IMR-90 (cell line): ENCODE measurements around the gene TRMT1. TPM values are rescaled to one million over a fixed set of nuclear protein-coding genes. Genes with fewer than 3 reads are reported as not detected.

Experiments
- ATAC-seq: fragments of 200-7000 bp; cut with Tn5 transposase; 2 replicates; pipeline ENCODE4 v1.9.1; 2020; ENCODE audit warnings: low read depth, mild to moderate bottlenecking, moderate library complexity
- BruUV-seq: library from RNA; stranded (reverse); fragments of 400-500 nt; replicated peaks from 2 replicates; lab custom pipeline; 2021; lab: Mats Ljungman, UMichigan
- CTCF ChIA-PET: fragments of 300-600 bp; formaldehyde crosslinking; extraction: SDS; loops from one replicate; lab custom pipeline; 2021; ENCODE audit warnings: antibody characterized with exemption; lab: Yijun Ruan, JAX
- POLR2A ChIA-PET: fragments of 300-600 bp; sonication (Branson Sonifier 250); formaldehyde crosslinking; loops from one replicate; lab custom pipeline; 2022; ENCODE audit warnings: antibody characterized with exemption; ENCODE audit not compliant: unreplicated experiment; lab: Charles Lee
- DNase-seq: peaks from one replicate; pipeline ENCODE4 v3.0.0; 2013
- H2AFZ ChIP-seq: replicated peaks from 2 replicates; pipeline ENCODE3; 2013; ENCODE audit warnings: low read length, mild to moderate bottlenecking; ENCODE audit not compliant: poor library complexity
- H2AK5ac ChIP-seq: 2 replicates; pipeline ENCODE4 v1.6.1; 2013; ENCODE audit warnings: low read depth, low read length, inconsistent platforms
- H2AK9ac ChIP-seq: replicated peaks from 2 replicates; pipeline ENCODE3; 2013; ENCODE audit warnings: mild to moderate bottlenecking, low read depth, low read length, moderate library complexity; ENCODE audit not compliant: poor library complexity
- H2BK120ac ChIP-seq: 2 replicates; pipeline ENCODE4 v1.6.1; 2013; ENCODE audit warnings: low read depth, low read length, inconsistent platforms
- H2BK15ac ChIP-seq: 3 replicates; pipeline ENCODE4 v1.6.1; 2013; ENCODE audit warnings: low read depth, low read length, inconsistent platforms
- H2BK20ac ChIP-seq: 2 replicates; pipeline ENCODE4 v1.6.1; 2013; ENCODE audit warnings: low read depth, mild to moderate bottlenecking, inconsistent platforms, low read length, moderate library complexity
- H2BK5ac ChIP-seq: 2 replicates; pipeline ENCODE4 v1.6.1; 2013; ENCODE audit warnings: mild to moderate bottlenecking, low read depth, low read length, inconsistent platforms; ENCODE audit not compliant: poor library complexity, severe bottlenecking
- H3K14ac ChIP-seq: replicated peaks from 2 replicates; pipeline ENCODE4 v1.6.1; 2013; ENCODE audit warnings: low read depth, low read length, inconsistent platforms
- H3K18ac ChIP-seq: 2 replicates; pipeline ENCODE4 v1.6.1; 2013; ENCODE audit warnings: low read depth, low read length, control low read depth
- H3K23ac ChIP-seq: 2 replicates; pipeline ENCODE4 v1.6.1; 2013; ENCODE audit warnings: low read depth, low read length, inconsistent platforms
- H3K27ac ChIP-seq: 2 replicates; pipeline ENCODE4 v1.5.1; 2013; ENCODE audit warnings: mild to moderate bottlenecking, control low read depth, low read length; ENCODE audit not compliant: insufficient read depth
- H3K27me3 ChIP-seq: 2 replicates; pipeline ENCODE4 v1.6.1; 2013; ENCODE audit warnings: low read length; ENCODE audit not compliant: control insufficient read depth, insufficient read depth
- H3K36me3 ChIP-seq: 2 replicates; pipeline ENCODE4 v1.6.1; 2013; ENCODE audit warnings: low read length, mixed read lengths; ENCODE audit not compliant: control insufficient read depth, insufficient read depth
- H3K4ac ChIP-seq: 2 replicates; pipeline ENCODE4 v1.6.1; 2013; ENCODE audit warnings: low read depth, low read length, inconsistent platforms
- H3K4me1 ChIP-seq: 2 replicates; pipeline ENCODE4 v1.6.1; 2013; ENCODE audit warnings: low read length, mixed read lengths; ENCODE audit not compliant: control insufficient read depth, insufficient read depth
- H3K4me2 ChIP-seq: 2 replicates; pipeline ENCODE4 v1.6.1; 2013; ENCODE audit warnings: low read depth, mild to moderate bottlenecking, control low read depth, low read length, moderate library complexity
- H3K4me3 ChIP-seq: 2 replicates; pipeline ENCODE4 v1.5.1; 2013; ENCODE audit warnings: low read depth, mild to moderate bottlenecking, control low read depth, low read length, moderate library complexity; ENCODE audit not compliant: insufficient read depth
- H3K56ac ChIP-seq: 2 replicates; pipeline ENCODE4 v1.6.1; 2013; ENCODE audit warnings: low read length, inconsistent platforms; ENCODE audit not compliant: insufficient read depth; ENCODE audit errors: extremely low read depth
- H3K79me1 ChIP-seq, 2 experiments: 2 replicates each; pipeline ENCODE4 v1.6.1; 2013; ENCODE audit warnings: low read length in 2 of 2, inconsistent platforms in 1 of 2, low read depth in 1 of 2
- H3K9ac ChIP-seq: 2 replicates; pipeline ENCODE4 v1.6.1; 2013; ENCODE audit warnings: low read depth, low read length, control low read depth
- H3K9me1 ChIP-seq: 2 replicates; pipeline ENCODE4 v1.6.1; 2013; ENCODE audit warnings: low read length, inconsistent platforms; ENCODE audit not compliant: insufficient read depth
- H3K9me3 ChIP-seq: 2 replicates; pipeline ENCODE4 v1.6.1; 2013; ENCODE audit warnings: low read length; ENCODE audit not compliant: control insufficient read depth, insufficient read depth
- H4K20me1 ChIP-seq: 2 replicates; pipeline ENCODE4 v1.6.1; 2013; ENCODE audit warnings: low read length, inconsistent platforms; ENCODE audit not compliant: insufficient read depth
- H4K5ac ChIP-seq: 2 replicates; pipeline ENCODE4 v1.6.1; 2013; ENCODE audit warnings: mild to moderate bottlenecking, low read depth, low read length, control low read depth
- H4K8ac ChIP-seq, 2 experiments: 2 replicates each; pipeline ENCODE4 v1.6.1; 2013; ENCODE audit warnings: low read depth in 2 of 2, low read length in 2 of 2, control low read depth in 1 of 2, inconsistent platforms in 1 of 2
- H4K91ac ChIP-seq: 2 replicates; pipeline ENCODE4 v1.6.1; 2013; ENCODE audit warnings: low read depth, low read length, inconsistent platforms; ENCODE audit not compliant: insufficient read depth
- BHLHE40 ChIP-seq: fragments of 150-350 bp; IDR thresholded peaks from 2 replicates; pipeline ENCODE4 v1.6.1; 2016; ENCODE audit warnings: mild to moderate bottlenecking, low read depth, low read length
- CEBPB ChIP-seq: IDR thresholded peaks from 2 replicates; pipeline ENCODE4 v1.6.1; 2012; ENCODE audit warnings: low read depth, low read length, improper control_type of control experiment
- CHD1 ChIP-seq: IDR thresholded peaks from 2 replicates; pipeline ENCODE4 v1.6.1; 2012; ENCODE audit warnings: low read depth, low read length, improper control_type of control experiment
- FOS ChIP-seq: fragments of 150-350 bp; IDR thresholded peaks from 2 replicates; pipeline ENCODE4 v1.6.1; 2016; ENCODE audit warnings: low read depth, low read length
- MAFK ChIP-seq: IDR thresholded peaks from 2 replicates; pipeline ENCODE4 v1.6.1; 2012; ENCODE audit warnings: low read depth, low read length, improper control_type of control experiment
- MAZ ChIP-seq: IDR thresholded peaks from 2 replicates; pipeline ENCODE4 v1.6.1; 2012; ENCODE audit warnings: low read depth, mild to moderate bottlenecking, low read length, improper control_type of control experiment, moderate library complexity, borderline replicate concordance
- NFE2L2 ChIP-seq: fragments of 150-350 bp; IDR thresholded peaks from 2 replicates; pipeline ENCODE4 v1.6.1; 2016; ENCODE audit warnings: low read depth, mild to moderate bottlenecking, low read length
- POLR2A ChIP-seq: IDR thresholded peaks from 2 replicates; pipeline ENCODE4 v1.6.1; 2012; ENCODE audit warnings: mild to moderate bottlenecking, low read depth, low read length
- RAD21 ChIP-seq: IDR thresholded peaks from 2 replicates; pipeline ENCODE4 v1.6.1; 2012; ENCODE audit warnings: low read length, improper control_type of control experiment
- RCOR1 ChIP-seq: IDR thresholded peaks from 2 replicates; pipeline ENCODE4 v1.6.1; 2012; ENCODE audit warnings: mild to moderate bottlenecking, low read length, improper control_type of control experiment; ENCODE audit not compliant: insufficient replicate concordance
- RFX5 ChIP-seq: IDR thresholded peaks from 2 replicates; pipeline ENCODE4 v1.8.0; 2012; ENCODE audit warnings: low read depth, mild to moderate bottlenecking, low read length, moderate library complexity
- SMC3 ChIP-seq: fragments of 150-350 bp; IDR thresholded peaks from 2 replicates; pipeline ENCODE4 v1.6.1; 2016; ENCODE audit warnings: low read depth, mild to moderate bottlenecking, antibody characterized with exemption, low read length, moderate library complexity
- WGBS, 2 experiments: methylation state at CpG; one replicate each; pipeline versions ENCODE4 v1.1.5 to v1.1.7; 2013; ENCODE audit warnings: missing lambda C conversion rate in 2 of 2; ENCODE audit not compliant: insufficient read length in 1 of 2; ENCODE audit errors: extremely low coverage in 2 of 2; 5-methylcytosine and 5-hydroxymethylcytosine counted together
- dilution Hi-C: fragments of 300-500 bp; cut with HindIII; formaldehyde crosslinking; loops from one replicate; pipeline ENCODE4 v1.14.3; 2018; ENCODE audit warnings: low sequenced_read_pairs; ENCODE audit not compliant: unreplicated experiment
- in situ Hi-C: fragments of 300-500 bp; cut with MboI; formaldehyde crosslinking; loops from 3 replicates; pipeline ENCODE4 v1.14.3; 2019; ENCODE audit warnings: low sequenced_read_pairs, inconsistent platforms, mixed read lengths
- intact Hi-C: fragments of 100-400 bp; cut with micrococcal nuclease; formaldehyde crosslinking; loops from 2 replicates; pipeline ENCODE4 v1.10.0; 2022
- polyA plus RNA-seq, 3 experiments: library from polyadenylated mRNA; depleted of rRNA; stranded (reverse); fragments of >200 nt; gene quantifications; 2 replicates each; pipeline ENCODE4 v1.2.3, GENCODE V29; 2012; ENCODE audit warnings: low replicate concordance in 1 of 3
- total RNA-seq: library from RNA; depleted of rRNA; stranded (reverse); fragments of >200 nt; gene quantifications from 2 replicates; pipeline ENCODE4 v1.2.3, GENCODE V29; 2012
- TF ChIP-seq, protein P1 (sequence below): conservative IDR thresholded peaks from 2 replicates; pipeline ENCODE4 v1.5.1; 2012; ENCODE audit warnings: mild to moderate bottlenecking, low read depth, low read length, improper control_type of control experiment
- TF ChIP-seq, protein P2 (sequence below): fragments of 150-350 bp; IDR thresholded peaks from 2 replicates; pipeline ENCODE4 v1.6.1; 2016; ENCODE audit warnings: low read depth, mild to moderate bottlenecking, low read length, moderate library complexity, borderline replicate concordance
- TF ChIP-seq, protein P3 (sequence below): fragments of 150-350 bp; IDR thresholded peaks from 2 replicates; pipeline ENCODE4 v1.6.1; 2017; ENCODE audit warnings: mild to moderate bottlenecking, antibody characterized with exemption, low read length, low read depth

Gene TRMT1
- total and polyA plus RNA-seq, 2 of the 4 experiments (the other 2 are of a cell fraction), result 28.3 to 56.0 TPM

- H3K4me1 ChIP-seq, result peaks cover 22% of the 10 kb centered on the region
- H4K20me1 ChIP-seq, result peaks cover 24% of the 10 kb centered on the region; the same call in 1 of the 2 replicates
- no peak for ATAC-seq
- H3K4me3 ChIP-seq, result no peak overlapping the region
- ChIA-PET POLR2A (interaction anchor here (0.7 kb wide), 1 partner anchor 15 kb away, joined by 3 read pairs; no protein-coding TSS in a partner anchor), CTCF (interaction anchor here (1.3 to 1.4 kb wide), 2 partner anchors 31 to 86 kb away, joined by 3 to 4 read pairs; no protein-coding TSS in a partner anchor)
- no peak overlapping the region for H3K4me2 ChIP-seq
- intact Hi-C loops, result loop anchor here (5.0 kb wide), 1 partner anchor 66 kb away; the partner anchor contains the start of gene NFIX
- no peak overlapping the region for H3K18ac ChIP-seq
- no peak overlapping the region for H3K4ac ChIP-seq
- no peak overlapping the region for H3K14ac ChIP-seq
- no peak overlapping the region for H2BK15ac ChIP-seq
- H3K79me1 ChIP-seq, result peaks cover 49 to 86% of the 10 kb centered on the region in 2 experiments
- no peak overlapping the region for H4K91ac ChIP-seq
- no peak overlapping the region for H2AK9ac ChIP-seq
- H2BK120ac ChIP-seq, result no peak overlapping the region
- H3K27me3 ChIP-seq, result no peaks in the 10 kb centered on the region
- dilution Hi-C loops, result no loop called here
- WGBS, 2 experiments, result no CpG with 5 or more reads among the region's 5 CpGs
- H3K56ac ChIP-seq, result no peak overlapping the region
- BruUV-seq, result no TSS peak
- H2BK5ac ChIP-seq, result no peak overlapping the region
- no peak overlapping the region for H4K8ac ChIP-seq
- 0 out of 2 replicates have a peak, but pooled peaks cover 5% of the 10 kb centered on the region for H3K9me1 ChIP-seq
- no peak overlapping the region for H3K27ac ChIP-seq
- H3K36me3 ChIP-seq, result peaks cover 12% of the 10 kb centered on the region
- no peak overlapping the region for H2AFZ ChIP-seq
- no peak overlapping the region for H3K9ac ChIP-seq
- H2AK5ac ChIP-seq, result no peak overlapping the region
- H4K5ac ChIP-seq, result no peak overlapping the region
- H2BK20ac ChIP-seq, result no peak overlapping the region
- in situ Hi-C loops, result no loop called here
- H3K9me3 ChIP-seq, result no peaks in the 10 kb centered on the region
- no peak for DNase-seq
- no peak overlapping the region for H3K23ac ChIP-seq
- TF ChIP-seq MAFK, result no peak
- TF ChIP-seq CHD1, result no peak
- no peak for TF ChIP-seq NFE2L2
- no peak for TF ChIP-seq SMC3
- TF ChIP-seq MAZ, result no peak
- no peak for TF ChIP-seq CEBPB
- no peak for TF ChIP-seq BHLHE40
- no peak for TF ChIP-seq RAD21
- TF ChIP-seq, protein P1, sequence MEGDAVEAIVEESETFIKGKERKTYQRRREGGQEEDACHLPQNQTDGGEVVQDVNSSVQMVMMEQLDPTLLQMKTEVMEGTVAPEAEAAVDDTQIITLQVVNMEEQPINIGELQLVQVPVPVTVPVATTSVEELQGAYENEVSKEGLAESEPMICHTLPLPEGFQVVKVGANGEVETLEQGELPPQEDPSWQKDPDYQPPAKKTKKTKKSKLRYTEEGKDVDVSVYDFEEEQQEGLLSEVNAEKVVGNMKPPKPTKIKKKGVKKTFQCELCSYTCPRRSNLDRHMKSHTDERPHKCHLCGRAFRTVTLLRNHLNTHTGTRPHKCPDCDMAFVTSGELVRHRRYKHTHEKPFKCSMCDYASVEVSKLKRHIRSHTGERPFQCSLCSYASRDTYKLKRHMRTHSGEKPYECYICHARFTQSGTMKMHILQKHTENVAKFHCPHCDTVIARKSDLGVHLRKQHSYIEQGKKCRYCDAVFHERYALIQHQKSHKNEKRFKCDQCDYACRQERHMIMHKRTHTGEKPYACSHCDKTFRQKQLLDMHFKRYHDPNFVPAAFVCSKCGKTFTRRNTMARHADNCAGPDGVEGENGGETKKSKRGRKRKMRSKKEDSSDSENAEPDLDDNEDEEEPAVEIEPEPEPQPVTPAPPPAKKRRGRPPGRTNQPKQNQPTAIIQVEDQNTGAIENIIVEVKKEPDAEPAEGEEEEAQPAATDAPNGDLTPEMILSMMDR, result no peak
- TF ChIP-seq FOS, result no peak
- TF ChIP-seq, protein P2, sequence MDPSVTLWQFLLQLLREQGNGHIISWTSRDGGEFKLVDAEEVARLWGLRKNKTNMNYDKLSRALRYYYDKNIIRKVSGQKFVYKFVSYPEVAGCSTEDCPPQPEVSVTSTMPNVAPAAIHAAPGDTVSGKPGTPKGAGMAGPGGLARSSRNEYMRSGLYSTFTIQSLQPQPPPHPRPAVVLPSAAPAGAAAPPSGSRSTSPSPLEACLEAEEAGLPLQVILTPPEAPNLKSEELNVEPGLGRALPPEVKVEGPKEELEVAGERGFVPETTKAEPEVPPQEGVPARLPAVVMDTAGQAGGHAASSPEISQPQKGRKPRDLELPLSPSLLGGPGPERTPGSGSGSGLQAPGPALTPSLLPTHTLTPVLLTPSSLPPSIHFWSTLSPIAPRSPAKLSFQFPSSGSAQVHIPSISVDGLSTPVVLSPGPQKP, result no peak
- TF ChIP-seq RFX5, result no peak
- TF ChIP-seq, protein P3, sequence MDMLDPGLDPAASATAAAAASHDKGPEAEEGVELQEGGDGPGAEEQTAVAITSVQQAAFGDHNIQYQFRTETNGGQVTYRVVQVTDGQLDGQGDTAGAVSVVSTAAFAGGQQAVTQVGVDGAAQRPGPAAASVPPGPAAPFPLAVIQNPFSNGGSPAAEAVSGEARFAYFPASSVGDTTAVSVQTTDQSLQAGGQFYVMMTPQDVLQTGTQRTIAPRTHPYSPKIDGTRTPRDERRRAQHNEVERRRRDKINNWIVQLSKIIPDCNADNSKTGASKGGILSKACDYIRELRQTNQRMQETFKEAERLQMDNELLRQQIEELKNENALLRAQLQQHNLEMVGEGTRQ, result no peak
- no peak for TF ChIP-seq POLR2A
- no peak for TF ChIP-seq RCOR1
Observed at GRCh38 chr19:13063461-13064091, 53.0 kb downstream of the TRMT1 start.
